ACHN (cell line): ENCODE measurements around the gene ATXN10.
A peak's percentile ranks its signal among the peaks of the same experiment; 100 is the strongest.

Experiments used
- DNase-seq: peaks from one replicate; pipeline ENCODE4 v3.0.0-alpha.2; 2015
- in situ Hi-C: cut with HindIII; loops from 2 replicates; pipeline ENCODE4 v1.10.0; 2017; ENCODE audit warnings: low sequenced_read_pairs, low pct_ligation_motif_present, low pct_unique_long_range_greater_than_20kb

Gene ATXN10

DNA sequence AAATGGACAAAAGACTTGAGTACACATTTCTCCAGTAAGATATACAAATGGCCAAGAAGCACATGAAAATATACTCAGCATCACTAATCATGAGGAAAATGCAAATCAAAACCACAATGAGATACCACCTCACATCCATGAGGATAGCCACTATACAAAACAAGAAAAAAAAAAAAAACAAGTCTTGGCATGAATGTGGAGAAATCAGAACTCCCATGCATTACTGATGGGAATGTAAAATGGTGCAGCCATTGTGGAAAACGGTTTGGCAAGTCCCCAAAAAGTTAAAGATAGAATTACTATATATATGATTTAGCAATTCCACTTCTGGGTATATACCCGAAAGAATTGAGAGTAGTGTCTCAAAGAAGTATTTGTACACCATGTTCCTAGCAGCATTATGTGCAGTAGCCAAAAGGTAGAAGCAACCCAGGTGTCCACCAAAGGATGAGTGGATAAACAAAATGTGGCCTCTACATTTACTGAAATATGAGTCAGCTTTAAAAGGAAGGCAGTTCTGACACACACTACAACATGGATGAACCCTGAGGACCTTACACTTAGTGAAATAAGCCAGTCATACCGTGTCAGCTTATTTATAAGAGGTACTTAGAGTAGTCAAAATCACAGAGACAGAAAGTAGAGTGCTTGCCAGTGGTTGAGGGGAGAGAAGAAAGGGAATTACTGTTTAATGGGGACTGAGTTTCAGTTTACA lies 159.1 kb downstream of the ATXN10 start:
- in situ Hi-C loops = no loop called here
- no peak for DNase-seq

DNA sequence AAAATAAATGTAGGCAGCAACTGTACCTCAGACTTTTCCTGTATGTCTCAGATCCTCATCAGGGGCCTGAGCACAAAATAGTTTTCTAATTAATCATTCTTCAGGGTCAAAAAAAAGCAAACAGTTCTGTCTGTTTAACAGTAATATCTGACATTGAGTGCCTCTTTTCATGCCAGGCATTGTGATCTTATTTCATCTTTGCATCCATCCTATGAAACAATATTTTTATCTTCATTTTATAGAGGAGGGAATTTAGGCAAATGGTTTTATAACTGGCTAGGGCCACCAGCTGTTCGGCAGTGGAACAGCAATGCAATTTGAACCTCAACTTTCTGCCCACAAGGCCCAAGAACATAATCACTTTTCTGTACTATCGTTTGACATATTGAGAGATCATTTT lies 159.8 kb downstream of the ATXN10 start:
- in situ Hi-C loops = no loop called here
- DNase-seq = peak; percentile 5

DNA sequence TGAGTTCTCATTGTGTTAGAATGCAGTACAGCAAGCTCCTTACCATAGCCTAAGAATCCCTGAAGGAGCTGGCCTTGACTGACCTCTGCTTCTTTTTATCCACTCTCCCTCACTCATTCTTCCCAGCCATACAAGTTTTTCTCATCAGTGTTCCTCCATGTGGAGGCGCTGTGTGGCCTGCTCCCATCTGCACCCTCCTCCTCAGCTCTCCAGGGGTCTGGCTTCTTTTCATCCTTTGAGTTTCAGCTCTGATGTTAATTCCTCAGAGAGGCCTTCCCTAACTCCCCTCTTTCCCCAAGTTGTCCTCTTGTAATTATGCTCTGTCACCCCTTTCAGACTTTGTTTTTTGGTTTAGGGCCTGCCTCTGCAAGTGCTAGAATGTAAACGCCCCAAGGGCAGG lies 160.5 kb downstream of the ATXN10 start:
- DNase-seq = no peak
- in situ Hi-C loops = no loop called here

GRCh38 chr22:45832959-45833580 lies 161.4 kb downstream of the ATXN10 start:
- in situ Hi-C loops = no loop called here
- DNase-seq = no peak

DNA sequence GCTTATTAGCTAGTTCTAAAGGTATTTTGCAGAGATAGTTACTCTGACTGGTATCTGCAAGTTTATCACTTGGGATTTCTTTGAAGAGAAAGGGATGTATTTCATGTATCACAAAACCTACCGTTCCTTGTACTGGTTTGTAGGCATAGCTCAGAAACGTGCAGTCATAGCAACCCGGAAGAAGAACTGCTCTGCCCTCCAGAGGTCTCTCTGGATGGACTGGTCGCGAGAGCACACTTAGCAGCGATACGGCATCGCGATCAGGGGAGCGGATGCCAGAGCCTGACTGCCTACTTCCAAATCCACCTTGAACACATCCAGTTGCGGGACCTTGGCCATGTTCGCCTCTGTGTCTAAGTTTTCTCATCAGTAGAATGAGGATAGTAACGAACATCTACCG lies 162.0 kb downstream of the ATXN10 start:
- no peak for DNase-seq
- in situ Hi-C loops = no loop called here

DNA sequence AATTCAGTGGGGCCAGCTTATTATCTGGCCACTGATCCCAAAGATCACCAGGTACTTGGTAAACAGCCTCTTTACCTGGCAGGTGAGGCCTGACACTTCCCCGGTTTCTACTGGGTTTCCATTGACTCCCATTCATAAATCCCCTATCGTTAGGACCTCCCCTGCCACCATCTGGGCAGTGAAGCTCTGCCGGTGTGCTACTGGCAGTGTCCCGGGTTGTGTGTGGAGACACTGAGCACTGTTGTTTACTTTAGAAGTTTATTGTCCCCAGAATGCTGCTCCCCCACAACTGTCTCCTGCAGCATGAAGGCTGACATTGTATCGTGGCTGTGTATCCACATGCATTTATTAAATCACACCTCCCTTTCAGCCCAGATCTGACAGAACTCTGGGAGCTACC lies 162.6 kb downstream of the ATXN10 start:
- no peak for DNase-seq
- in situ Hi-C loops = no loop called here

- DNase-seq = no peak
- in situ Hi-C loops = no loop called here
Measured at GRCh38 chr22:45834795-45835194, 163.2 kb downstream of the ATXN10 start.

GRCh38 chr22:45836418-45837169 lies 165.0 kb downstream of the ATXN10 start:
- DNase-seq = no peak
- in situ Hi-C loops = no loop called here

- in situ Hi-C loops = no loop called here
- DNase-seq = no peak
Measured at GRCh38 chr22:45837508-45837907, 165.9 kb downstream of the ATXN10 start.

DNA sequence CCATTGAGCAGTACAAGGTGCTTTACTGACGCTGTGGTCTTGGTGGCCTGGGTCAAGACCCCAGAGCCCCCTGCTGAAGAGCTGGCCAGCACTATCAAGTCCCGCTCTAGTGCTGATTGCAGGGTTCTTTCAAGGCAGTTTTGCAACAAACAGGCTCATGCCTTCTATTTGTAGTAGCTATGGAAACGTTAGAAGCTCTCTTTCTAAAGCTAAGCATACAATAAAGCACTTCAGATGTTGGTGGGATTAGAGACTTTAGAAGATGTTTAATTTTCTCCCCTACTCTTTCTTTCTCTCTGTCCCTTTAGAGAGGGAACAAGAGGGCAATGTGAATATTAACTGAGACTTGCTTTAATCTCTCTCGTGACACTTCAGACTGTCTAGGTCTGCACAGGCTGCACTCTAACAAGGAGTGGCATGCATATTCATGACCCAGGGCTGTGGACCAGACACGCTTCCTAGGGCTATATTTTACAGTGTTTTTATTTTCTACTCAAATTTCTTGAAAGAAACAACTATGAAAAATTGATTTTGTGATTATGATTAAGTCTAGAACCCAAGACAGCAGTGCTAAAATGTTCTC lies 166.8 kb downstream of the ATXN10 start:
- in situ Hi-C loops = no loop called here
- no peak for DNase-seq

DNA sequence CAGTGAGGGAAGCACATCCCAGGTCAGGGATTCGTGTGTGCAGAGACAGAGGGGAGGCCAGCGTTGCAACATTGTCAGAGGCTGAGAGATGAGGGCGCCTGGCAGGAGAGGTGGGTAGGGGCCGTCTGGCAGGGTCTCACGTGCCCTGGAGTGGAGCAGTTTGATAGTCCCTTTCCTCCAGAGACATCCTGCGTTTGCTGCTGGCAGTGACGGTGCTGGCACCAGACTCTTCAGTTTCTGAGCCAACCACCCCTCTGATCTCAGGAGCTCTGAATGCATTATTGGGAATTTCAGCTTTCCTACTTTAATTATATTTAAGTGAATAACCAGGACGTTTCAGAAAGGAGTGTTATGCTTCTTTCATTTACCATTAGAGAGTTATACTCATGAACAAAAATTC lies 168.8 kb downstream of the ATXN10 start:
- DNase-seq = no peak
- in situ Hi-C loops = no loop called here

DNA sequence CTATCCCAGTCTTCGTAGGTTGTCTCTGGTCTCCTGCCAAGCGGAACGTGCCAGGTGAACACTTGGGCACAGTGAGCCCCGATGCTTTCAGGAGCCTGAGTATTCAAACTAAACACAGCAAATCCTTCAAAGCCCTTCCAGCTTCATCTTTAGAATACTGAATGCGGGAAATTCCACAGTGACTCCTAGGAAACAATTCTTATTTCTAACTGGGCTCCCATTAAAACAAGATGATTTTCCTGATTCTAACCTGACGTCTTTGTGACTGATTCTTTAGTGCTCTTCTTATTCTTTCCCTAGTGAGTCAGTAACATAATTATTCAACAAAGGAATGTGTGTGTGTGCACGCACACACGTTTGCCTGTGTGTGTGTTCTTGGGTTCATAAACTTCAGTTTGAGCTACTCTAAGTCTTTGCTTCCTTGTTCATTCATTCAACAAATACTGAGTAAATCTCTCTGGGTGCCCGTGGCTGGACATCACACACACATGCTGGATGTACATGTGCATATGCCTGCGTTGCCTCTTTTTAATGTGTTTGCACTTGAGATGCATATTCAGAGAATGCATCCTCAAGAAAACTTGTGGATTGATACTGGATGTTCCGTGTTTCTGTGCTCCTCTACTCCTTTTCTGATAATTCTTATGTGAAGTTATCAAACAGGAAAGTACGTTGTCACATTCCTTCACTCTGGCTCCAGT lies 170.8 kb downstream of the ATXN10 start:
- DNase-seq = no peak
- in situ Hi-C loops = no loop called here

GRCh38 chr22:45843031-45843430 lies 171.4 kb downstream of the ATXN10 start:
- DNase-seq = no peak
- in situ Hi-C loops = no loop called here

- DNase-seq = no peak
- in situ Hi-C loops = no loop called here
Measured at GRCh38 chr22:45843986-45844385, 172.4 kb downstream of the ATXN10 start.

DNA sequence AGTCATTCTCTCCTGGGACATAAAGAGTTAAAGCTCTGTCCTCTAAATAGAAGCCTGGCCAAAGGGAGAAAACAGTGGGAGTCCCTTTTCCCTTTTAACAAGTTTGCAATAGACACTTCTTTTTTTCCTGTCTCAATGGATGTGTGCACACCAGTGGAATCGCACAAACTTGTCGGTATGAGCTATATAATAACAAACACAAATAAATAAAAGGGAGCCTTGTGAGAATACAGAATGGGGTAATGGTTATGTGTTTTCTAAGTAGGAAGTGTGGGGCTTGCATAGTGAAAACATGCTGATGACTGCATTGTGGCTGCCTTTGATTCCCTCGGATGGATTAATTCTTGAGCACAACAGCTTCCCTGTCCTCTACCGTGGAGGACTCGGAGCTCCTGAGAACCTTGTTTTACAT lies 173.4 kb downstream of the ATXN10 start:
- in situ Hi-C loops = no loop called here
- DNase-seq = no peak

DNA sequence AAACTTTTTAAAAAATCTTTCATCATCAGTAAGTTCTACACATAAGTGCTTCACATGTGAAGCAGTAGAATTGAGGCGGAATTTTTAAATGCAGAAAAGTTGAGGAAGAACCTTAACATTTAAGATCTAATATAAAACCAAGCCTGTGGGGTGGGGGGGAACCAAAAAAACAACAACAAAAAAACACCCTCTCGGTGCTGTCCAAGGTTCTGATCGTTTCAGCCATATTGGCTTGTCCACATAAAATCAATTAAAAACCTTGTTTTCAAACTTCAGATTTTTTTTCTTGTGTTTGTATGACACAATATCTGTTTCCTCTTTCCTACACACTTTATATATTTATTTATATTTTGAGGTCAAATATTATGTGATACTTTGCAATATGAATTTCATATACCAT lies 175.3 kb downstream of the ATXN10 start:
- DNase-seq = peak; percentile 11
- in situ Hi-C loops = no loop called here

DNA sequence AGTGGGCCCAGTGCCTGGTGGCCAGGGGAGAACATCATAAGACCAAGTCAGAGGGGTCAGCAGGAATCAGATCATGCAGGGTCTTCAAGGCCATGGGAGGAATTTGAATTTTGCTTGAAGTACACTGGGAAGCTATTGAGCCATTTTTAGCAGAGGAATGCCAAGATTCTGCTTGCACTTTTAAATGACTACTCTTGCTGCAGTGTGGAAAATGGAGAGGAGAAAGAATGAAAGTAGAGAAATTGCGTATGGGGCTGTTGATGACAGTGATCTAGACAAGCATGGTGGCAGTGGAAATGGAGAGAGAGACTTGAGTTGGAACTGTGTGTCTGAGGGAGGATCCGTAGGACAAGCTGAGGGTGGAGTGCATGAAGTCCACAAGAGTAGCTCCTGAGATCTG lies 177.3 kb downstream of the ATXN10 start:
- no peak for DNase-seq
- in situ Hi-C loops = no loop called here

- in situ Hi-C loops = no loop called here
- DNase-seq = no peak
Measured at GRCh38 chr22:45852826-45853225, 181.2 kb downstream of the ATXN10 start.

DNA sequence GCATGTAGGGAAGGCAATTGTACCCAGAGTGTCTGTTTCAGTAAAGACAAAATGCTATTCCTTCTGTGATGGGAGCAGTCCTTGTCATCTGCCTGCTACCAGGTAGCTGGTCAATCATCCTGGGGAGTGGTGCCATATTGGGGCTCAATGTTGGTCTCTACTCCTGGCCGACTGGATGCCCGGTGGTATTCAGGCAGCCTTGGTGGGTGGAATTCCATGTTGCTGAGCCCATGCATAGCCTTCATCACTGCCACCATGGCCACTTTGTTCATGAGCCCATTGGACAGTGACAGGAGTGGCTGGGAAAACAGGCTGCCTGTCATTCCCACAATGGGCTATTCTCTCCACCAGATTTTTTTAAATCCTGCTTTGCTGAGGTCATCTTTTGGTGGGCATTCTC lies 184.3 kb downstream of the ATXN10 start:
- in situ Hi-C loops = no loop called here
- DNase-seq = no peak
